HepG2 (cell line): ENCODE data around the gene IFT80. TPM values are rescaled to one million over a fixed set of nuclear protein-coding genes. Genes with fewer than 3 reads are reported as not detected.

Experiments used
- ELK4 ChIP-seq: sonication (generic); formaldehyde crosslinking; IDR thresholded peaks from 2 replicates; pipeline ENCODE4 v1.9.0; 2021; ENCODE audit warnings: missing genetic modification reagents, borderline replicate concordance
- HMGXB3 ChIP-seq: sonication (generic); formaldehyde crosslinking; IDR thresholded peaks from 2 replicates; pipeline ENCODE4 v1.4.0; 2020; ENCODE audit warnings: missing genetic modification reagents, borderline replicate concordance
- KDM5B ChIP-seq: sonication (generic); formaldehyde crosslinking; IDR thresholded peaks from 2 replicates; pipeline ENCODE4 v1.4.0; 2020; ENCODE audit warnings: missing genetic modification reagents, mild to moderate bottlenecking, borderline replicate concordance
- MAFG ChIP-seq: sonication (generic); formaldehyde crosslinking; IDR thresholded peaks from 2 replicates; pipeline ENCODE4 v1.5.1; 2020; ENCODE audit warnings: mild to moderate bottlenecking, missing genetic modification reagents
- MNT ChIP-seq: fragments of 450-650 bp; IDR thresholded peaks from 2 replicates; pipeline ENCODE4 v1.6.1; 2016
- NFRKB ChIP-seq: fragments of 450-650 bp; IDR thresholded peaks from 2 replicates; pipeline ENCODE4 v1.6.1; 2017
- RARA ChIP-seq: IDR thresholded peaks from 2 replicates; pipeline ENCODE4 v1.6.1; 2016; ENCODE audit warnings: missing genetic modification reagents, missing compliant biosample characterization
- SP4 ChIP-seq: sonication (generic); formaldehyde crosslinking; IDR thresholded peaks from 2 replicates; pipeline ENCODE4 v1.8.1; 2023; ENCODE audit warnings: mild to moderate bottlenecking, missing genetic modification reagents
- SRSF4 ChIP-seq: fragments of 200-400 bp; formaldehyde crosslinking; IDR thresholded peaks from one replicate; pipeline ENCODE4 v1.6.1; 2018; ENCODE audit warnings: mild to moderate bottlenecking, low read depth, low read length, moderate library complexity; ENCODE audit not compliant: poor library complexity, severe bottlenecking
- ZNF20 ChIP-seq: sonication (generic); formaldehyde crosslinking; IDR thresholded peaks from 2 replicates; pipeline ENCODE4 v1.4.0; 2020; ENCODE audit warnings: mild to moderate bottlenecking, moderate library complexity, missing genetic modification reagents
- ZNF30 ChIP-seq: sonication (generic); formaldehyde crosslinking; IDR thresholded peaks from 2 replicates; pipeline ENCODE4 v1.5.0; 2020; ENCODE audit warnings: mild to moderate bottlenecking, missing genetic modification reagents
- ZNF563 ChIP-seq: sonication (generic); formaldehyde crosslinking; IDR thresholded peaks from 2 replicates; pipeline ENCODE4 v1.8.0; 2022; ENCODE audit warnings: mild to moderate bottlenecking, moderate library complexity, missing genetic modification reagents
- ZNF577 ChIP-seq: sonication (generic); formaldehyde crosslinking; IDR thresholded peaks from 2 replicates; pipeline ENCODE4 v1.4.0; 2020; ENCODE audit warnings: mild to moderate bottlenecking, low read depth, missing genetic modification reagents, borderline replicate concordance
- ZNF878 ChIP-seq: sonication (generic); formaldehyde crosslinking; IDR thresholded peaks from 2 replicates; pipeline ENCODE4 v1.8.1; 2023; ENCODE audit warnings: mild to moderate bottlenecking, missing genetic modification reagents, moderate library complexity
- polyA plus RNA-seq, 8 experiments: library from polyadenylated mRNA; depleted of rRNA in 3 of 8; stranded (reverse) in 7 of 8; unstranded in 1 of 8; fragments of >200 nt; fragmentation: Illumina TruSeq in 4 of 8; extraction: Trizol in 4 of 8; gene quantifications; 2 replicates each; pipeline versions ENCODE4 v1.2.1 to v1.2.3, GENCODE V29; 2011 to 2016; ENCODE audit warnings: low read depth in 4 of 8, missing spikeins in 1 of 8, mixed read lengths in 1 of 8; ENCODE audit not compliant: insufficient read depth in 1 of 8
- total RNA-seq, 5 experiments: library from RNA; depleted of rRNA; stranded (reverse); fragments of >200 nt; fragmentation: Illumina TruSeq; extraction: Trizol; gene quantifications; 2 replicates each; pipeline ENCODE4 v1.2.3, GENCODE V29; 2016; ENCODE audit warnings: low read depth in 1 of 5
- TF ChIP-seq, protein P1 (sequence below): sonication (generic); formaldehyde crosslinking; conservative IDR thresholded peaks from 2 replicates; pipeline ENCODE4 v1.4.0; 2020; ENCODE audit warnings: missing genetic modification reagents
- TF ChIP-seq, protein P2 (sequence below): IDR thresholded peaks from 2 replicates; pipeline ENCODE4 v1.4.0; 2020; ENCODE audit warnings: mild to moderate bottlenecking, missing genetic modification reagents

The IFT80 gene
- total and polyA plus RNA-seq, 2 of the 13 experiments (the other 11 are each of a cell fraction or from before 2014, with no cell fraction given) = 11.4 to 15.7 TPM

DNA sequence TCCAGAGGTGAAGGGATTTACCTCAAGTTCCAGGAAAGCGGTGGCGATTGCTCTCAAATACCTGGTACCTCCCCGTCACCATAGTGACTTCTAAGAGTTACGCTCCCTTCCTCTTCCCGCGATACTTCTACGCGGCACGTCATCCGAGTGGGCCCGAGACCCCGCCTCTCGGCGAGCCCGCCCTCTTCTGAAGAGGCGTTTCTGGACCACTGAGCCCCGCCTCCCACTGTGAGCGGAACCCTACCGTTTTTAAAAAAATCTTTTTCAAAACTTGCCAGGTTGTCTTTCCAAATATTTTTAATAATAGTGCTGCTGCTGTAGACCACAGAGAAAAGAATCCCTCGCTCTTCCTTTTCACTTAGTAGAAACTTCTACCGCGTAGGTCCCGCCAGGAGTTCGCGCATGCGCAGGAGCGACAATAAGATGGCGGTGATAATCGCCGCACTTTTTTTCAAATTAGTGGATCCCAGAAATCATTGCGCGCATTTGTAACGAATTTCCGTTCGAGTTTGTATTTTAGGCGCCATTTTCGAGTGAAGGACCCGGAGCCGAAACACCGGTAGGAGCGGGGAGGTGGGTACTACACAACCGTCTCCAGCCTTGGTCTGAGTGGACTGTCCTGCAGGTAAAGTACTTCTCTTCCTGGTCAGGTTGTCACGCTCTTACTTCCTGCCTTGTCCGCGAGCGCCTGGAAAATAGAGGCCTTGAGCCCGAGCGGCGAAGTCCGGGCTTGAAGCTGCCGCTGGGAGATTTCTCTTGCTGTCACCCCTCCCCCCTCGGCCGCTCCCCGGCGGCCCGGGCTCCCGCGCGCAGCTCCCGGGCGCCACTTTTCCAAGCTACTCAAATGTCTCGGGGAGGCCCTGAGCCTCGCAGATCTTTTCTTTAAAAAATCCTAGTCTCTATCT, at the start of gene IFT80, which contains the start of gene SMC4 (continued):
- TF ChIP-seq SP4 (CRISPR knock-in tag) (peak; percentile 80), HMGXB3 (no peak), MNT (no peak), ELK4 (no peak), NFRKB (peak; percentile 11; the same call in 1 of the 2 replicates), ZNF30 (CRISPR knock-in tag) (no peak), SRSF4 (no peak), MAFG (no peak), ZNF20 (CRISPR knock-in tag) (no peak), ZNF577 (CRISPR knock-in tag) (no peak), ZNF878 (peak; percentile 90), KDM5B (no peak), RARA (CRISPR knock-in tag) (0 out of 2 replicates have a peak, but pooled peaks have one; percentile 5), ZNF563 (CRISPR knock-in tag) (no peak)
- TF ChIP-seq, protein P1, sequence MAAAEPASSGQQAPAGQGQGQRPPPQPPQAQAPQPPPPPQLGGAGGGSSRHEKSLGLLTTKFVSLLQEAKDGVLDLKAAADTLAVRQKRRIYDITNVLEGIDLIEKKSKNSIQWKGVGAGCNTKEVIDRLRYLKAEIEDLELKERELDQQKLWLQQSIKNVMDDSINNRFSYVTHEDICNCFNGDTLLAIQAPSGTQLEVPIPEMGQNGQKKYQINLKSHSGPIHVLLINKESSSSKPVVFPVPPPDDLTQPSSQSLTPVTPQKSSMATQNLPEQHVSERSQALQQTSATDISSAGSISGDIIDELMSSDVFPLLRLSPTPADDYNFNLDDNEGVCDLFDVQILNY = peak; percentile 83
- TF ChIP-seq, protein P2, sequence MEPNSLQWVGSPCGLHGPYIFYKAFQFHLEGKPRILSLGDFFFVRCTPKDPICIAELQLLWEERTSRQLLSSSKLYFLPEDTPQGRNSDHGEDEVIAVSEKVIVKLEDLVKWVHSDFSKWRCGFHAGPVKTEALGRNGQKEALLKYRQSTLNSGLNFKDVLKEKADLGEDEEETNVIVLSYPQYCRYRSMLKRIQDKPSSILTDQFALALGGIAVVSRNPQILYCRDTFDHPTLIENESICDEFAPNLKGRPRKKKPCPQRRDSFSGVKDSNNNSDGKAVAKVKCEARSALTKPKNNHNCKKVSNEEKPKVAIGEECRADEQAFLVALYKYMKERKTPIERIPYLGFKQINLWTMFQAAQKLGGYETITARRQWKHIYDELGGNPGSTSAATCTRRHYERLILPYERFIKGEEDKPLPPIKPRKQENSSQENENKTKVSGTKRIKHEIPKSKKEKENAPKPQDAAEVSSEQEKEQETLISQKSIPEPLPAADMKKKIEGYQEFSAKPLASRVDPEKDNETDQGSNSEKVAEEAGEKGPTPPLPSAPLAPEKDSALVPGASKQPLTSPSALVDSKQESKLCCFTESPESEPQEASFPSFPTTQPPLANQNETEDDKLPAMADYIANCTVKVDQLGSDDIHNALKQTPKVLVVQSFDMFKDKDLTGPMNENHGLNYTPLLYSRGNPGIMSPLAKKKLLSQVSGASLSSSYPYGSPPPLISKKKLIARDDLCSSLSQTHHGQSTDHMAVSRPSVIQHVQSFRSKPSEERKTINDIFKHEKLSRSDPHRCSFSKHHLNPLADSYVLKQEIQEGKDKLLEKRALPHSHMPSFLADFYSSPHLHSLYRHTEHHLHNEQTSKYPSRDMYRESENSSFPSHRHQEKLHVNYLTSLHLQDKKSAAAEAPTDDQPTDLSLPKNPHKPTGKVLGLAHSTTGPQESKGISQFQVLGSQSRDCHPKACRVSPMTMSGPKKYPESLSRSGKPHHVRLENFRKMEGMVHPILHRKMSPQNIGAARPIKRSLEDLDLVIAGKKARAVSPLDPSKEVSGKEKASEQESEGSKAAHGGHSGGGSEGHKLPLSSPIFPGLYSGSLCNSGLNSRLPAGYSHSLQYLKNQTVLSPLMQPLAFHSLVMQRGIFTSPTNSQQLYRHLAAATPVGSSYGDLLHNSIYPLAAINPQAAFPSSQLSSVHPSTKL (CRISPR knock-in tag) = peak; percentile 22; the same call in 1 of the 2 replicates
